NCI-H1694 treated with DMSO at 0.1 percent for 48 hours (cell line): ENCODE measurements around the gene RSAD2.
"Not testable (repeated sequence)": the region's sequence is repeated elsewhere in the genome, so short reads cannot be mapped to it uniquely, and the experiment has no call there.

Source experiments
- DNase-seq: peaks from one replicate; lab custom pipeline; 2025; lab: John Stamatoyannopoulos, UW

The RSAD2 gene

GRCh38 chr2:6864231-6864754 is 13.3 kb upstream of the RSAD2 start:
- DNase-seq, result no peak

- DNase-seq, result no peak
Measured at GRCh38 chr2:6864923-6865345, 12.6 kb upstream of the RSAD2 start.

GRCh38 chr2:6865346-6866274 is 12.0 kb upstream of the RSAD2 start, which contains the start of gene CMPK2:
CMPK2 (minus strand) TSS chr2:6865907; CDS start chr2:6865696, 211 bp downstream.
- peak; percentile 66 for DNase-seq

DNA sequence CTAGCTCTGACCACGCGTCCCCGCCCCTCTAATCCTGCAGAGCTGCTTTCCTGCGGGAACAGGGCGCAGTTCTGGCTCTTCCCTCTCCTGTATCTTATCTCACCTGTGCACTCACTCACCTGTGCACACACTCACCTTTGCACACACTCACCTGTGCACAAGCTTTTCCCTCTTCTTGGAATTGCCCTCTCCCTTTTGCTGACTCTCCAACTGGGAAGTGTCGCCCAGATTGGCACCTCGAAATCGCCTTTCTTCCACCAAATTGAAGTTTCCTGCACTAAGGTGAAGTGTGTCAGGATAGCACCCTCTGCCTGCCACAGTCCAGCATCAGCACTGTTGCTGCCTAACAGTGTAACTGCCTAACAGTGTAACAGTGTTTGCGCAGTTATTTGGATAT is 11.3 kb upstream of the RSAD2 start:
- peak; percentile 75 for DNase-seq

- no peak for DNase-seq
Measured at GRCh38 chr2:6866982-6867381, 10.6 kb upstream of the RSAD2 start.

DNA sequence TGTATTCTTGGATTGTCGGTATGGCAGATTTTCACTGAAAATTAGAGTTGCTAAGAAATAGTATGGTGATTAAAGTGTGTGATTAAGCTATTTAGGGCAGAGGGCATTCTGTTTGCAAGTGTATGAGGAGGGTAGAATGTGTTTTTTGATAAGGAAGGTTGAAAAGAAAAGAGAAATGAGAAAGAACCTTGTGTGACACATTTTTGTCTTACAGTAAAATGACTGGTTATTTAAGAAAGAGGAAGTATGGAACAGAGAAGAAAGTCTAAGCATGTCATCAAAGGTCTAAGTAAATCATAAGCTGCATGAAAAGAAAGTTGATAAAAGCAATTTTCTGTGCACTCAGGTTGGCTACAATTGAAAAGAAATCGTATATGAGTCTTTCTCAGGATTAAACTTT is 5.2 kb upstream of the RSAD2 start:
- DNase-seq, result no peak

GRCh38 chr2:6874032-6874431 is 3.5 kb upstream of the RSAD2 start:
- no peak for DNase-seq

- DNase-seq, result no peak
Measured at GRCh38 chr2:6876309-6876708, 1.3 kb upstream of the RSAD2 start.

DNA sequence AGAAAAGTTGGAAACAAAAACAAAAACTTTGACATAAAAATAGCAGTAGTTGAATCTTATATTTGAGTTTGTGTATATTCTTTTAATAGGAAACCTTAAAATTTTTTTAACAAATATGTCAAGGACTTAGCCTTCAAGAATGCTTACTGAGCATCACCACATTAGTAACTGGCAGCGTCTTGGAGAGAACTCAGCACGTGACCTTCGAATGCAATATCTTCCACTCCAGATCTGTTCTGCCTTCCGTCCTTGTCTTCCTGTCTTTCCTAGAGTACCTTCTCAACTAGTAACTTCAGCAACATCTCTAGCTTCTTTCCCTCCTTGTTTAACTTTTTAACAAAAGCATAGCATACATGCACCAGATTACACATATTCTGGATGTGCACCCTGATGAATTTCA is 972 bp downstream of the RSAD2 start:
- no peak for DNase-seq

- no peak for DNase-seq
Measured at GRCh38 chr2:6879011-6879410, 1.4 kb downstream of the RSAD2 start.

- no peak for DNase-seq
Measured at GRCh38 chr2:6880200-6880733, 2.7 kb downstream of the RSAD2 start.

DNA sequence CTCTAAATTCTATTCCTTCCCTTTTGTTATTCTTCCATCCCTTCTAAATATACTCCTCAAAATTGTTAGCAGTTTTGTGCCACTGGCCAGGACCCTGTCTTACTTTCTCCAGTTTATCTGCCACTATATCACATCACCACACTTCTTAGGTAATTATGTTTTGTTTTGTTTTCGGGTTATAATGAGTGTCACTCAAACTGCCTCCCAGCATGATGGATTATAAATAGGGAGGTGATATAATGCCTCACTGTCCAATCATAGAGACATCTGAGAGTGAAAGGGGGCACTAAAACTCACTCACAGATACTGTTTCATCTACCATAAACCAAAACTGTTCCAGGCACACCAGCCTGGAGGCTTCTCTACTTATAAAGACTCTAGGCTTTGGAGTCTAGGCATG is 3.5 kb downstream of the RSAD2 start:
- no peak for DNase-seq

- DNase-seq, result no peak
Measured at GRCh38 chr2:6881516-6881915, 3.9 kb downstream of the RSAD2 start.

- no peak for DNase-seq
Measured at GRCh38 chr2:6883448-6884122, 6.0 kb downstream of the RSAD2 start.

DNA sequence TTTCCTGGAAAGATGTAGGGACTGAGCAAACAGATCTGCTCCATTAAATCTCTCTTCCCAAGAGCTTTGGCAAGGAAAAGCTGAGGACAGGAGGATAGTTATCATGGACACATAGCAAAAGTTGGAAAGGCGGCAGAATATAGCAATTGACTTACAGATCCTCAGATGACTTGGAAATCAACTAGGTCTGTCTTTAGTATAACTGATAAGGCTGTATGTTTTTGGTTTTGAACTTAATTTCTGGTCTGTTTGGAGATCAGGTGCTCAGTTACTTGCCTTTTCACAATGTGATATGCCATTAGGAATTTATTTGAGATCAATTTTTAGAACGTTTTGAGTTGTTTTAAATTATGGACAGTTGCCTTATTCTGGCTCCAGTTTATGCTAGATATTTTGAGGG is 8.0 kb downstream of the RSAD2 start:
- DNase-seq, result no peak

GRCh38 chr2:6885968-6886367 is 8.4 kb downstream of the RSAD2 start:
- DNase-seq, result no peak

DNA sequence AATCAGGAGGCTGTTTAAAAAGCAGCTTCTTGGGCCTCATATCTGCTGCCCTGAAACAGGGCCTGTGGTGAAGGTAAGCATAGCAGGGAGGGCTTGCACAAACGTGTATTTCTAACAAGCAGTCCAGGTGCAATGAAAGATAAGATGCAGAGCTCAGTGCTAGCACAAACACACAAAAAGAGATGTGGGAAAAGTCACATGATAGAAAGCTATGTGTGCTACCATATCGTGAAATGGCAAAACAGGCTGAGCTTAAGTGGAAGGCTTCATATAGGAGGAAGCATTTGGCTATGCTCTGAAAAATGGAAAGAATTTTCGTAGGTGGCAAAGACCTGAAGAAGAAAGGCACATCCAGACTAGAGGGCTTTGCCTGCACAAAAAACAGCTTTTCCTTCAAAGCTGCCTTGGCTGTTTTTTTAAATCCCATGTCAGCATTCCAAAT is 10.2 kb downstream of the RSAD2 start:
- DNase-seq, result no peak

DNA sequence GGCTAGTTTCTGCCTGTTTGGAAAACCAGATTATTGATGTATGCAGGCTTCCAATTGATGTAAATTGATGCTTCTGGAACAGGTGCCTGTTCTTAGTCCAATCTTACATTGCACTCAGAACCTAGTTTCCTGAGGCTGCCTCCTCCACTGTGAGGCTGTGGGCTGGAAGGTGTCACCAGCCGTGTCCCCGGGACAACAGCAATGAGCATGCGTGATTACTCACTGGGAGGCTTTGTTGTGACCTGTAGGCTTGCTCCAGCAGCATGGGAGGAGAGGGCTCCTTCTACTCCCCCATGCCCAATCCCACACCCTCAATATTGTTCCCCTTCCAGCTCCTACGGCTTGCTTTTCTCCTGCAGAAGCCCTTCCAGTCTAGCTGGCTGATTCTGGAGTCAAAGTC is 11.1 kb downstream of the RSAD2 start:
- DNase-seq, result no peak

DNA sequence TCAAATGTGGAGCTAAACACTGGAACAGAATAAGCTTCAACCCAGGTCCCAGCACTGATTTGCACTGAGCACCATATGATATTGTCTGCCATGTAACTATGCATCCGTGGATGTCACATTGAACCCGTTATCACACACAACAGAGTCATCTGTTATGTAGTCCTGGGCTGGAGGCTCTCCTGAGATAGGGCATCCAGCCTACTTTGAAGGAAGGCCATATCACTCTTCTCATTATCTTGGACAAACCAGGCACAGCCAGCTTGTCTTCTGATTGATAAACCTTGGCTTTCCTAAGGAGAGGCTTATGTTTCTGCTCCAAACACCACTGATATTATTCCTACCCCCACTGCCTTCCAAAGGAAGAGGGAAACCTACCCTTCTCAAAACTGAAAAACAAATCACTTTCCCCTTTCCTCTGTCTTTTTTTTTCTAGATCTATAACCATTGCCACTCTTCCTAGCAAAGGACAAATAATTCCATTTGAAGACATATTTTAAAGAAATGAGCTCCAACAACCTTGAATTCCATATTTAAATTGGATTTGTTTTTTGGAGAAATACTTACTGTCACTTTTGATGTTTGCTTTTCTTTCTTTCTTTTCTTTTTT is 16.4 kb downstream of the RSAD2 start:
- DNase-seq, result no peak

GRCh38 chr2:6896930-6897759 is 19.6 kb downstream of the RSAD2 start:
- DNase-seq, result peak; percentile 75

DNA sequence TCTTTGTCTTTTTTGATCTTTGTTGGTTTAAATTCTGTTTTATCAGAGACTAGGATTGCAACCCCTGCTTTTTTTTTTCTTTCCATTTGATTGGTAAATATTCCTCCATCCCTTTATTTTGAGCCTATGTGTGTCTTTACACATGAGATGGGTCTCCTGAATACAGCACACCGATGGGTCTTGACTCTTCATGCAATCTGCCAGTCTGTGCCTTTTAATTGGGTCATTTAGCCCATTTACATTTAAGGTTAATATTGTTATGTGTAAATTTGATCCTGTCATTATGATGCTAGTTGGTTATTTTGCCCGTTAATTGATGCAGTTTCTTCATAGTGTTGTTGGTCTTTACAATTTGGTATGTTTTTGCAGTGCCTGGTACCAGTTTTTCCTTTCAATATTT is 25.0 kb downstream of the RSAD2 start:
- not testable (repeated sequence) for DNase-seq
